IPS-20b (cell line): Measurements from ENCODE around the gene RDH5.

Source experiments
- H3K27ac ChIP-seq: one replicate; pipeline ENCODE4 v1.5.1; 2013; ENCODE audit warnings: low read length
- H3K27me3 ChIP-seq: 2 replicates; pipeline ENCODE4 v1.6.1; 2013; ENCODE audit warnings: mild to moderate bottlenecking, low read length, inconsistent platforms; ENCODE audit not compliant: insufficient read depth
- H3K36me3 ChIP-seq: 2 replicates; pipeline ENCODE4 v1.6.1; 2013; ENCODE audit warnings: low read depth, mild to moderate bottlenecking, inconsistent platforms, low read length, moderate library complexity; ENCODE audit not compliant: insufficient read depth
- H3K4me1 ChIP-seq: 2 replicates; pipeline ENCODE4 v1.6.1; 2013; ENCODE audit warnings: mild to moderate bottlenecking, control low read depth, inconsistent platforms, low read length, moderate library complexity; ENCODE audit not compliant: insufficient read depth
- H3K4me3 ChIP-seq: 2 replicates; pipeline ENCODE4 v1.5.1; 2013; ENCODE audit warnings: mild to moderate bottlenecking, low read length, inconsistent platforms
- H3K9ac ChIP-seq: 2 replicates; pipeline ENCODE4 v1.6.1; 2013; ENCODE audit warnings: low read depth, mild to moderate bottlenecking, inconsistent platforms, low read length, moderate library complexity
- H3K9me3 ChIP-seq: 2 replicates; pipeline ENCODE4 v1.6.1; 2013; ENCODE audit warnings: mild to moderate bottlenecking, low read depth, low read length, inconsistent platforms; ENCODE audit not compliant: insufficient read depth

Gene RDH5

DNA sequence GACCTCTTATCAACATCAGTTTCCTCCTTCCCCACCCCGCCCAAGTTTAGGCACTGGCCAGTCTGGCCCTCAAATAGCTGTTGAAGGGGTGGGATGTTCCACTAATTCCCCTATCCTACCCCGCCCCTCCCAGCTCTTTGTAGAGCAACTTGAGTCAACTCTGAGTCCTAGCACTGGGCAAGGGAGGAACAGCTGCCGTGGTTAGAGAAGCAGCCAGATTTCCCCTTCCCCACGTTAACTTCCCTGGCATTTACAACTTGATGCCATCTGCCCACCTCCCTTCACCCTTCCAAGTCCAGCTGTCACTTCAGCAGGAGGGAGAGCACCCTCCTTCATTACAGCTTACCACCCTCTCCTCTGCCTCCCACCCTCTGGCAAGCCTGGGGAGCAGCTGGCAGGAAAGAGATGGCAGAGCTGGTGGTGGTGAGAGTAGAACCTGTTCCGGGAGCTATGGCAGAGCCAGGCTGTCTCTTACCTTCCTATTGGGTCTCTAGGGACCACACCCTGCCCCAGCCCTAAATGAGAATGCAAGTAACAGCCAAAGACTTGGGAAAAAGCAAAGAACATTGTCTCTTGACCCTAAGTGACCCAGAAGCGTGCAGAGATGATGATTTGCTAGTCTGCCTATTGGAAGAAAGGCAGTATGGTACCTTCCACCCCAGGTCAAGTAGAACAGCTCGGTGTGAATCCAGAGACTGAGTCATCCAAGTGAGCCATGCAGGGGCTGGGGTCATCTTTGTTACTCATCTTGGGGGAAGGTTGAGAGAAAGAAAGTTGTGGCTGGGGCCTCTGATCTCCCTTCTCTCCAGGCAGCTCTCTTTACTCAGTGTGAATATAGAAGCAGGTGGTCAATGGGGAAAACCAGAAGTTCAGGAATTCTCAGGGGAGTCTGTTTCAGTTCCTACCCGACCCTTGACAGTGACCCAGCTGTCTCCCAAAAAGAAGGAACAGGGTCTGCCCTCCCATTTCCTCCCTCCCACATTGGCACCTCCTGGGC lies 2.9 kb upstream of the RDH5 start:
- H3K9ac ChIP-seq: peak overlapping the region; percentile 97; the same call in 1 of the 2 replicates
- peaks cover 27% of the 10 kb centered on the region for H3K4me1 ChIP-seq
- peak overlapping the region; percentile 97 for H3K4me3 ChIP-seq
- H3K36me3 ChIP-seq: no peaks in the 10 kb centered on the region; the same call in 1 of the 2 replicates
- peaks cover 7% of the 10 kb centered on the region; the same call in 1 of the 2 replicates for H3K27me3 ChIP-seq
- H3K9me3 ChIP-seq: no peaks in the 10 kb centered on the region
- peak overlapping the region; percentile 90 for H3K27ac ChIP-seq

DNA sequence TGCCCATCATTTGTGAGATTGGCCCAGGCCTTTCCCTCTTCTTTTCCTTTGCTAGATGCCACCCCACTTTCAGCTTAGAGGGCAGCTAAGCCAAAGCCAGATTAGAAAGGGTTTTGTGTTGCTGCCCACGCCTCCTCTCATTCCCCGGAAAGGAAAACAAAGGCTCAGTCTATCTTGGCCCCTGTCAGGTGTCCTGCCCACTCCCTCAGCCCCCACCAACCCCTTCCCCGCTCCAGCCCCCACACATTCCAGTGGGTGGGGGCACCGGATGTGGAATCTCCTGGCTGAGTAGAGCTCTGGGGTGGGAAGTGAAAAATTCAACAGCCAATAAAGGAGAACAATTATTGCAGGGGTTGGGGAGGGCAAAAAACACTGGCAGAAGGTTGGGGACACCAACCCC lies 2.2 kb upstream of the RDH5 start:
- Histone ChIP-seq H3K4me3 (peak overlapping the region; percentile 97; the same call in 1 of the 2 replicates), H3K4me1 (peaks cover 27% of the 10 kb centered on the region), H3K27me3 (0 out of 2 replicates have a peak, but pooled peaks cover under 1% of the 10 kb centered on the region), H3K9me3 (no peaks in the 10 kb centered on the region), H3K27ac (peak overlapping the region; percentile 90), H3K9ac (peak overlapping the region; percentile 97; the same call in 1 of the 2 replicates), H3K36me3 (peaks cover 4% of the 10 kb centered on the region)

DNA sequence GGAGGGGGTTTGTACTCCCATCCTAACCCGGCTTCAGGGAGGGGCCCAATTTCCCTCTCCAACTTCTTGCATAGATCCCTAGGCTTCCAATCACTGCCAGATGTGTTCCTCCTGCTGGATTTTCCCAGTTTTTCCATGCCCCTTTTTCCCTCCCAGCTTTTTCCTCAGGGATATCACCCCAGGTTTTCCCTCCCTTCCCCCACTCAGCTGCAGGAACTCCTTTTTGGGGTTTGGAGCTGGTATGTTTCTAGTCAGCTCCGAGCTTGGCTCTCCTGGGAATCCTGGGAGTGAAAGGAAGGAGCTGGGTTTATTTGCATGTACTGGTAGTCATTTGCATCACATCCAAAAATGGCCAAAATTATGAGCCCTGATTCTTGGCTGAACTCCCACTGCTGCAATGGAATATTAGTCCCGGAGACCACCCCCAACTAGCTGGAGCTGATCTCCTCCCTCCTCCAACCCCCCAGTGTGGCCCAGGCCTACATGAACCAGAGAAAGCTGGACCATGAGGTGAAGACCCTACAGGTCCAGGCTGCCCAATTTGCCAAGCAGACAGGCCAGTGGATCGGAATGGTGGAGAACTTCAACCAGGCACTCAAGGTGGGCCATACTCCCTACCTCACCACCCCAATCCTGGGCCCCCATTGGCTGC lies 1.4 kb upstream of the RDH5 start:
- H3K4me1 ChIP-seq: peaks cover 27% of the 10 kb centered on the region
- H3K27ac ChIP-seq: peak overlapping the region; percentile 90
- no peaks in the 10 kb centered on the region for H3K27me3 ChIP-seq
- H3K4me3 ChIP-seq: peak overlapping the region; percentile 97; the same call in 1 of the 2 replicates
- H3K9me3 ChIP-seq: no peaks in the 10 kb centered on the region
- H3K9ac ChIP-seq: peak overlapping the region; percentile 97; the same call in 1 of the 2 replicates
- H3K36me3 ChIP-seq: peaks cover 11% of the 10 kb centered on the region

DNA sequence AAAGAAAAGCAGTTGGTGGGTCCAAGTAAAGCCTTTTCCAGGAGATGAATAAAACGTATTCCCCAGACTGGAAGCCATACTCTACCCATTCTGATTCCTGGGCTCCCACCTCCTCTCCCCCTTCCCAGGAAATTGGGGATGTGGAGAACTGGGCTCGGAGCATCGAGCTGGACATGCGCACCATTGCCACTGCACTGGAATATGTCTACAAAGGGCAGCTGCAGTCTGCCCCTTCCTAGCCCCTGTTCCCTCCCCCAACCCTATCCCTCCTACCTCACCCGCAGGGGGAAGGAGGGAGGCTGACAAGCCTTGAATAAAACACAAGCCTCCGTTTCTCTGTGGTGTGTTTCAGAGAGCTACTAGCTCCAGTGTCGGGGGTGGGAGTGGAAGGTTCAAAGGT lies 822 bp upstream of the RDH5 start:
- H3K36me3 ChIP-seq: peaks cover 17% of the 10 kb centered on the region
- peak overlapping the region; percentile 97; the same call in 1 of the 2 replicates for H3K9ac ChIP-seq
- no peak overlapping the region for H3K4me3 ChIP-seq
- H3K4me1 ChIP-seq: peaks cover 27% of the 10 kb centered on the region
- no peaks in the 10 kb centered on the region for H3K27me3 ChIP-seq
- no peaks in the 10 kb centered on the region for H3K9me3 ChIP-seq
- no peak overlapping the region for H3K27ac ChIP-seq

DNA sequence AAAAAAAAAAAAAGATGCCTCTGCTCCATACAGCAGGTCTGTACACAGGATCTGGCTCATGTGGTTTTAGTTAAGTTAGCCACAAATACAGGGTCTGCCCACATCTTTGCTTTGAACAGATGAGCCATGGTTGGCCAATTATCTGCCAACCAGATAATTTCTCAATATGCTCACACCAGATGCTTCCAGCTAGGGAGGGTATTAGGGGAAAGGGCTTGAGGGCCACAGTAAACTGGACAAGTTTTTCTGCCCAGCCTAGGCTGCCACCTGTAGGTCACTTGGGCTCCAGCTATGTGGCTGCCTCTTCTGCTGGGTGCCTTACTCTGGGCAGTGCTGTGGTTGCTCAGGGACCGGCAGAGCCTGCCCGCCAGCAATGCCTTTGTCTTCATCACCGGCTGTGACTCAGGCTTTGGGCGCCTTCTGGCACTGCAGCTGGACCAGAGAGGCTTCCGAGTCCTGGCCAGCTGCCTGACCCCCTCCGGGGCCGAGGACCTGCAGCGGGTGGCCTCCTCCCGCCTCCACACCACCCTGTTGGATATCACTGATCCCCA lies 776 bp downstream of the RDH5 start:
- no peaks in the 10 kb centered on the region for H3K27me3 ChIP-seq
- no peak overlapping the region for H3K4me3 ChIP-seq
- H3K27ac ChIP-seq: no peak overlapping the region
- peaks cover 33% of the 10 kb centered on the region for H3K36me3 ChIP-seq
- H3K4me1 ChIP-seq: peaks cover 22% of the 10 kb centered on the region
- no peak overlapping the region for H3K9ac ChIP-seq
- H3K9me3 ChIP-seq: no peaks in the 10 kb centered on the region

DNA sequence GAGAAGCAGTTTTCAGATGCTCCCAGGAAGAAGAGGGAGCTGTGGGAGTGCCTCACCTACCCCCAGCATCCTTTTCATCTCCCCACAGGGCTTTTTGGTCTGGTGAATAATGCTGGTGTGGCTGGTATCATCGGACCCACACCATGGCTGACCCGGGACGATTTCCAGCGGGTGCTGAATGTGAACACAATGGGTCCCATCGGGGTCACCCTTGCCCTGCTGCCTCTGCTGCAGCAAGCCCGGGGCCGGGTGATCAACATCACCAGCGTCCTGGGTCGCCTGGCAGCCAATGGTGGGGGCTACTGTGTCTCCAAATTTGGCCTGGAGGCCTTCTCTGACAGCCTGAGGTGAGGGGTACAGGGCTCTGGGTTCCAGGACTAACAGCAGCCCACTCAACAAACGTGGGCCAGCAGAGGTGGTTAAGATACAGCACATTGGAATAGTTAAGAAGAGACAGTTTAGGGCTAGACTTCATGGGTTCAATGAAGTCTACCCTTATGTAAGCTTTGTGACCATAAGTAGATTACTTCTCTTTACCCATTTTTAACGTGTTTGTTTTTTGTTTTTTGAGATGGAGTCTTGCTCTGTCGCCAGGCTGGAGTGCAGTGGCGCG lies 1.5 kb downstream of the RDH5 start:
- Histone ChIP-seq H3K27me3 (no peaks in the 10 kb centered on the region), H3K4me3 (no peak overlapping the region), H3K9ac (no peak overlapping the region), H3K9me3 (no peaks in the 10 kb centered on the region), H3K36me3 (peaks cover 40% of the 10 kb centered on the region), H3K27ac (no peak overlapping the region), H3K4me1 (peaks cover 22% of the 10 kb centered on the region)

DNA sequence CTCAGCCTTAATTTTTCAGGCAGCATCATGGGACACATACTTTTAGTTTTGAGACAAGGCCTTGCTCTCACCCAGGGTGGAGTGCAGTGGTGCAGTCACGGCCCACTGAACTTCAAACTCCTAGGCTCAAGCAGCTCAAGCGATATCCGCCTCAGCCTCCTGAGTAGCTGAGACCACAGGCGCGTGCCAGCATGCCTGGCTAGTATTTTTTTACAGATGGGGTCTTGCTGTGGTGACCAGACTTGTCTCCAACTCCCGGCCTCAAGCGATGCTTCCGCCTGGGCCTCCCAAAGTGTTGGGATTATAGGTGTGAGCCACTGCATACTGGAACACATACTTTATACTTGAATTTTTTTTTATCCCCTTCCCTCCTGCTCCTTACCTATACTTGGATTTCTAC lies 2.8 kb downstream of the RDH5 start:
- peaks cover 43% of the 10 kb centered on the region for H3K36me3 ChIP-seq
- H3K4me3 ChIP-seq: no peak overlapping the region
- H3K9me3 ChIP-seq: no peaks in the 10 kb centered on the region
- no peak overlapping the region for H3K27ac ChIP-seq
- peaks cover 19% of the 10 kb centered on the region for H3K4me1 ChIP-seq
- H3K9ac ChIP-seq: no peak overlapping the region
- no peaks in the 10 kb centered on the region for H3K27me3 ChIP-seq

DNA sequence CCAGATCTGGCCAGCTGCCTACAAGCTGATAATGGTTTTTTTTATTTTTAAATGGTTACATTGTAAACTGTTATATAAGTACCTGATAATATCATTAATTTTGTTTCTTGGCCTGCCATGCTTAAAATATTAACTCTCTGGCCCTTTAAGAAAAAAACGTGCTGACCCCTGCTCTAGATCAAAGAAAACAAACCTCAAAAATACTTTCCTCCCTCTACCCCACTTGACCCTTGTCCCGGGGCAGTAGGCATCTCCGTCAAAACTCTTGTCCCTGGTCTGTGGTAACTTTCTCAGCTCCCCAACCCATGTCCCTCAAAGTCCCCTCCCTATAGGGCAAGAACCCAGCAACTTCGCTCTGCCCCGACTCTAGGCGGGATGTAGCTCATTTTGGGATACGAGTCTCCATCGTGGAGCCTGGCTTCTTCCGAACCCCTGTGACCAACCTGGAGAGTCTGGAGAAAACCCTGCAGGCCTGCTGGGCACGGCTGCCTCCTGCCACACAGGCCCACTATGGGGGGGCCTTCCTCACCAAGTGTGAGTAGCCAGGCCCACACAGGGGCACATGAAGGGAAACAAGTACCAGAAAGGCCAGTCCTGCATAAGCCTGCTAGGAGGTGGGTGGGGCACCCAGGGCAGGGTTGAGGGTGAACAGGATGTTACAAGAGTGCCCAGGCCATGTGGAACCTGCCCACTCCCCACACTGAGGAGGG lies 3.5 kb downstream of the RDH5 start:
- Histone ChIP-seq H3K36me3 (peaks cover 43% of the 10 kb centered on the region), H3K4me3 (no peak overlapping the region), H3K9ac (no peak overlapping the region), H3K27ac (no peak overlapping the region), H3K4me1 (peaks cover 13% of the 10 kb centered on the region), H3K27me3 (no peaks in the 10 kb centered on the region), H3K9me3 (no peaks in the 10 kb centered on the region)

DNA sequence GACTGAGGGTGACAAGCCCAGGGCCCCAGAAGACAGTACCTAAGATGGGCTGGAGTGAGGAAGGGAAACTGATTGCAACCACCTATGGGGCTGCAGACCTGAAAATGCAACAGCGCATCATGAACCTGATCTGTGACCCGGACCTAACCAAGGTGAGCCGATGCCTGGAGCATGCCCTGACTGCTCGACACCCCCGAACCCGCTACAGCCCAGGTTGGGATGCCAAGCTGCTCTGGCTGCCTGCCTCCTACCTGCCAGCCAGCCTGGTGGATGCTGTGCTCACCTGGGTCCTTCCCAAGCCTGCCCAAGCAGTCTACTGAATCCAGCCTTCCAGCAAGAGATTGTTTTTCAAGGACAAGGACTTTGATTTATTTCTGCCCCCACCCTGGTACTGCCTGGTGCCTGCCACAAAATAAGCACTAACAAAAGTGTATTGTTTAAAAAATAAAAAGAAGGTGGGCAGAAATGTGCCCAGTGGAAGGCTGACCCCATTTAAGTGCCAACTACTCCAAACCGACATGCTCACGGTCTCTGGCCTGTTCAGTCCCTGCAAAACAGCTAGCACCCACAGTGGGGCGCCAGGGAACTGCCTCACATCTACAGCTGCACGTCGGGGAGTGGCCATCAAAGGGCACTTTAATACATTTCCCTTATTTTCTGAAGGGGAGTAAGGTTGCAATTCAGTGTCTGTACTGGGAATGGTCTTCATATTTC lies 4.2 kb downstream of the RDH5 start:
- H3K9ac ChIP-seq: no peak overlapping the region
- H3K4me3 ChIP-seq: no peak overlapping the region
- peaks cover 43% of the 10 kb centered on the region for H3K36me3 ChIP-seq
- no peaks in the 10 kb centered on the region for H3K9me3 ChIP-seq
- no peaks in the 10 kb centered on the region for H3K27me3 ChIP-seq
- H3K4me1 ChIP-seq: peaks cover 6% of the 10 kb centered on the region
- no peak overlapping the region for H3K27ac ChIP-seq

DNA sequence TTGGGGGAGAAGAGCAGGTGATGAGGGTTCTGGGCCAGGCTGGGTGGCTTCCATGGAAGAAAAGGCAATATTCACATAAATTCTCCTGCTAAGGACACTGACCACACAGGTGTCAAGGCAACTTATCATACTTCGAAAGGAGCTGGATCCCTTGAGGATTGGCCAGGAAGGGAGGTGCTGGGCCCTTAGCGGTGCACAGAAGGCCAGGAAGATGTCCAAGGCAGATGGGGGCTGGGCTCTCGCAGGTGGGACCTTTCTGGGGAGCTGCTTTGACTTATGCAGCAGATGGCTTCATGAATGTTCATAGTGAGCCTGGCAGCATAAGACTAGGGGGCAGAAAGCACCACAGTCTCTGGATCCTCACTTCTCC lies 4.7 kb downstream of the RDH5 start:
- peaks cover 43% of the 10 kb centered on the region for H3K36me3 ChIP-seq
- no peaks in the 10 kb centered on the region for H3K9me3 ChIP-seq
- no peak overlapping the region for H3K4me3 ChIP-seq
- no peak overlapping the region for H3K9ac ChIP-seq
- peaks cover 6% of the 10 kb centered on the region; the same call in 1 of the 2 replicates for H3K4me1 ChIP-seq
- H3K27me3 ChIP-seq: no peaks in the 10 kb centered on the region
- no peak overlapping the region for H3K27ac ChIP-seq
